ENCODE results near the gene AREG.

- TF ChIP-seq CTCF (IDR thresholded peaks at IDR 0.05) (no peak), TCF7L2 (IDR thresholded peaks at IDR 0.05; ENCODE audit: low read depth, low read length) (no peak), POLR2AphosphoS5 (IDR thresholded peaks at IDR 0.05; ENCODE audit: low read depth, low read length) (no peak), SIN3A (IDR thresholded peaks at IDR 0.05; ENCODE audit: borderline replicate concordance, insufficient read depth, low read depth, low read length) (no peak)
These were observed 9.2 kb downstream of the AREG start for GRCh38 chr4:74453829-74454742.

Measured in Panc1 (cell line).